ENCODE data around the gene WNT9B.

DNA sequence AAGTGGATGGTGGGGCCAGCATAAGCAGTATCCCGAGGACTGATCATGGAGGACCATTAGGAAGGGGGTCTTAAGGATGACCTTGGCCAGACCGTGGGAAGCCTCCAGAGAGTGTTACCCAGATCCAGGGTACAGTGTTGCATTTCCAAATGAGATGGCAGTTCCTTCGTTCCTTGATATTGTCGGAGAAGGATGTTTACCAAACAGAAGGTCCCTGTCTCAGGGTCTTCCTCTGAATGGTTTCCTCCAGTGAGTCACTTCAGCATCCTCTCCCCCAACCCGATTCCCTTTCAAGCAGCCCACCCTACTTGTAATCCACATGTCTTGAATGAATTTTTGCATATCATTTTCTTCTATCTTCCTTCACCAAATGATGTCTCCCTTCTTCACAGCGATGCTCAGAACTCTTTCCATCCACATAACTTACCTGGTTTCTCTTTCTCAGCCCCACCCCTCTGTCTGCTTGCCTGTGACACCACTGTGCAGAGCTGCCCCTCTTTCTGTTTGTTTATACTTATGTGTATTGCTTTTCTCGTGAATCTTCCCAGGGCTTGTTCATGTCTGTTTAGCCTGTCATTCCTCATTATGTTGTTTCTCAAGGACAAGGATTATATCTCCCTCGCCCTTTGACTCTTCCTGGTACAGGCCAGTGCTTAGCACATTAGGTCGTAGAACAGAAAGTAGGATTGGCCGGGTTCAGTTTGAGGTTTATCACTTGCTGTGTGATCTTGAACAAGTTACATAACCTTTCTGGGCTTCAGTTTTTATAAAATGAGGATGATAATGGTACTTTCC lies 77.3 kb downstream of the WNT9B start:
- TF ChIP-seq, protein P1, sequence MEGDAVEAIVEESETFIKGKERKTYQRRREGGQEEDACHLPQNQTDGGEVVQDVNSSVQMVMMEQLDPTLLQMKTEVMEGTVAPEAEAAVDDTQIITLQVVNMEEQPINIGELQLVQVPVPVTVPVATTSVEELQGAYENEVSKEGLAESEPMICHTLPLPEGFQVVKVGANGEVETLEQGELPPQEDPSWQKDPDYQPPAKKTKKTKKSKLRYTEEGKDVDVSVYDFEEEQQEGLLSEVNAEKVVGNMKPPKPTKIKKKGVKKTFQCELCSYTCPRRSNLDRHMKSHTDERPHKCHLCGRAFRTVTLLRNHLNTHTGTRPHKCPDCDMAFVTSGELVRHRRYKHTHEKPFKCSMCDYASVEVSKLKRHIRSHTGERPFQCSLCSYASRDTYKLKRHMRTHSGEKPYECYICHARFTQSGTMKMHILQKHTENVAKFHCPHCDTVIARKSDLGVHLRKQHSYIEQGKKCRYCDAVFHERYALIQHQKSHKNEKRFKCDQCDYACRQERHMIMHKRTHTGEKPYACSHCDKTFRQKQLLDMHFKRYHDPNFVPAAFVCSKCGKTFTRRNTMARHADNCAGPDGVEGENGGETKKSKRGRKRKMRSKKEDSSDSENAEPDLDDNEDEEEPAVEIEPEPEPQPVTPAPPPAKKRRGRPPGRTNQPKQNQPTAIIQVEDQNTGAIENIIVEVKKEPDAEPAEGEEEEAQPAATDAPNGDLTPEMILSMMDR (IDR thresholded peaks at IDR 0.05) = no peak
- TF ChIP-seq EZH2 (IDR thresholded peaks at IDR 0.05) = no peak
